ENCODE results near the gene ACAP1. TPM values are rescaled to one million over a fixed set of nuclear protein-coding genes. Genes with fewer than 3 reads are reported as not detected.
A peak's percentile ranks its signal among the peaks of the same experiment; 100 is the strongest.

ACAP1 gene
- total RNA-seq, 1 experiment from 2014 or later, result 1.6 TPM

DNA sequence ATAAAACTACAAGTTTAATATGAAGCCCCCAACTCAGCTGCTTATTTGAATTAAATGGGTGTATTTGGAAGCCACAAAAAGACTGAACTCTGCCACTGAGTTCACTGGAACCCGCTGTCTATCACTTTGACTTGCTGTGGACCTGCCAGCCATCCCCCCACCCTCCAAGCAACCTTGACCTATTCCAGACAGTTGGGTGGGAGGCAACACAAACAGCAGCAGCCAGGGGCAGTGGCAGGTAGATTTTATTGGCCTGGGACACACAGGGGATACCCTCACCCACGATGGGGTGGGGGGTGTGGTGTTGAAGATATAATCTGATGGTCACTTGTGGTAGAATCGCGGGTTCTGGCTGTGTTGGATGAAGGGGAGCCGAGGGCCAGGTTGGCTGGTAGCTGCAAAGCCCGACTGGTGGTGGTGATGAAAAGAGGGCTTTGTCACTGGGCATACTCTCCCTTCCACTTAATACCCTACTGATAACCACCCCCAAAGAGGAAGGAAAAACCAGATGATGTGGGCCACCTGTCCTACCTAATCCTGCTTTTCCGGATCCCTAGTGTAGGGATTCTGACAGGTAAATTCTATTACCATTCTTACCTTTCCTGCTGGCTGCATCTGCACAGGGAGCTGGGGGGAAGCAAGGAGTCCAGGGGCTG, 23.8 kb upstream of the ACAP1 start:
- Mint-ChIP-seq H3K4me3 (ENCODE audit: unreplicated experiment) (no peak overlapping the region), H3K27ac (ENCODE audit: unreplicated experiment) (no peak overlapping the region), H3K36me3 (ENCODE audit: insufficient read depth, unreplicated experiment) (peaks cover 69% of the 10 kb centered on the region), H3K27me3 (ENCODE audit: insufficient read depth, unreplicated experiment) (no peaks in the 10 kb centered on the region), H3K4me1 (ENCODE audit: low read depth, unreplicated experiment) (peaks cover 23% of the 10 kb centered on the region), H3K9me3 (ENCODE audit: unreplicated experiment) (no peaks in the 10 kb centered on the region)
- Histone ChIP-seq H3K9me3 (no peaks in the 10 kb centered on the region), H3K27me3 (replicated peaks; ENCODE audit: control insufficient read depth, insufficient read depth, low read length) (no peaks in the 10 kb centered on the region), H3K36me3 (ENCODE audit: control insufficient read depth, insufficient read depth, low read length) (peaks cover 5% of the 10 kb centered on the region), H3K4me1 (peaks cover 4% of the 10 kb centered on the region; the same call in 1 of the 2 replicates), H3K4me3 (ENCODE audit: low read depth, low read length) (no peak overlapping the region)
- no TSS peak for BruUV-seq (replicated peaks)
- CTCF ChIA-PET, result no interaction called here
- no peak for DNase-seq
- intact Hi-C loops (cut with micrococcal nuclease; ENCODE audit: unreplicated experiment), result no loop called here
- POLR2A ChIA-PET, result interaction anchor here (1.1 kb wide), 1 partner anchor 17 kb away, joined by 7 read pairs; the partner anchor contains the start of gene NEURL4
- TF ChIP-seq, protein P1, sequence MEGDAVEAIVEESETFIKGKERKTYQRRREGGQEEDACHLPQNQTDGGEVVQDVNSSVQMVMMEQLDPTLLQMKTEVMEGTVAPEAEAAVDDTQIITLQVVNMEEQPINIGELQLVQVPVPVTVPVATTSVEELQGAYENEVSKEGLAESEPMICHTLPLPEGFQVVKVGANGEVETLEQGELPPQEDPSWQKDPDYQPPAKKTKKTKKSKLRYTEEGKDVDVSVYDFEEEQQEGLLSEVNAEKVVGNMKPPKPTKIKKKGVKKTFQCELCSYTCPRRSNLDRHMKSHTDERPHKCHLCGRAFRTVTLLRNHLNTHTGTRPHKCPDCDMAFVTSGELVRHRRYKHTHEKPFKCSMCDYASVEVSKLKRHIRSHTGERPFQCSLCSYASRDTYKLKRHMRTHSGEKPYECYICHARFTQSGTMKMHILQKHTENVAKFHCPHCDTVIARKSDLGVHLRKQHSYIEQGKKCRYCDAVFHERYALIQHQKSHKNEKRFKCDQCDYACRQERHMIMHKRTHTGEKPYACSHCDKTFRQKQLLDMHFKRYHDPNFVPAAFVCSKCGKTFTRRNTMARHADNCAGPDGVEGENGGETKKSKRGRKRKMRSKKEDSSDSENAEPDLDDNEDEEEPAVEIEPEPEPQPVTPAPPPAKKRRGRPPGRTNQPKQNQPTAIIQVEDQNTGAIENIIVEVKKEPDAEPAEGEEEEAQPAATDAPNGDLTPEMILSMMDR (IDR thresholded peaks at IDR 0.05; ENCODE audit: insufficient read depth in 1 of 2, low read depth in 1 of 2, low read length in 1 of 2, severe bottlenecking in 1 of 2, unreplicated experiment in 1 of 2), result no peak

DNA sequence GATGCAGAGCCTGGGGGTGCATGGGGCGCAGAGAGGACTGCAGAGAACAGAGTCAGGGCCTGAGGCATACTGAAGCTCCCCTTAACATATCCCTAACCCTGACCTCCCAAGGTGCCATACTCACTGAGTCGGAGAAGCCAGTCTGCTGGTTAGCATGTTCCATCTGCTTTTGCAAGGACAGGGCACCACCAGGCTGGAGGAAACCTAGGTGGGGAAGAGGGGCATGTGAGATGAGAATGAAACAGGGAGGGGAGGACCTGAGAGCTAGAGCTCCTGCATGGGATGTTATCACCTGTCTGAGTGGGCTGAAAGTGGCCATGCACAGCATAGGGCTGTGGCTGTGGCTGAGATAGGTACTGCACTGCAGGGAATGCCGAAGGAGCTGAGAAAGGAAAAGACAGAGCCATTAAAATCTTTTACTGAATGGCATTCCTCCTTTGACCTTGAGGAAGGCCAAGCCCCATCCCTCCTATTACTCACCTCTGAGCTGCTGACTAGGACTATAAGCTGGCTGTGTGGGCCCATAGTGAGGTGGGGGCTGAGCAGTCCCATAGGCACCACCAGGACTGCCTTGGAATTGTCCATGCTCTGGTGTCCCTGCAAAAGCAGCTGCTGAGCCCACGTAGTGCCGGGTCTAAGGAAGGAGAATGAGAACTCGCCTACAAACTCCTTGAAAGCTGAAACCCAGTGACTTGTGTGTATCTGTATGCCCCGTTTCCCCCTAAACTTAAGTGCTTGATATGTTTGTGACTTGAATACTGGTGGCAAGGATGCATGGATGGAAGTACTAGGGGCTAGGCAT, 23.0 kb upstream of the ACAP1 start:
- intact Hi-C loops (cut with micrococcal nuclease; ENCODE audit: unreplicated experiment), result no loop called here
- H3K9me3 ChIP-seq, result no peaks in the 10 kb centered on the region
- H3K27me3 ChIP-seq (replicated peaks; ENCODE audit: control insufficient read depth, insufficient read depth, low read length), result no peaks in the 10 kb centered on the region
- Mint-ChIP-seq H3K4me3 (ENCODE audit: unreplicated experiment) (peak overlapping the region; percentile 82), H3K36me3 (ENCODE audit: insufficient read depth, unreplicated experiment) (peaks cover 66% of the 10 kb centered on the region), H3K27me3 (ENCODE audit: insufficient read depth, unreplicated experiment) (no peaks in the 10 kb centered on the region), H3K27ac (ENCODE audit: unreplicated experiment) (peak overlapping the region; percentile 21), H3K4me1 (ENCODE audit: low read depth, unreplicated experiment) (peaks cover 23% of the 10 kb centered on the region), H3K9me3 (ENCODE audit: unreplicated experiment) (no peaks in the 10 kb centered on the region)
- TF ChIP-seq, protein P1 (IDR thresholded peaks at IDR 0.05; ENCODE audit: insufficient read depth in 1 of 2, low read depth in 1 of 2, low read length in 1 of 2, severe bottlenecking in 1 of 2, unreplicated experiment in 1 of 2), result peak in 1 of 2 experiments; percentile 4
- CTCF ChIA-PET, result interaction anchor here (0.9 kb wide), 1 partner anchor 17 kb away, joined by 3 read pairs; no protein-coding TSS in a partner anchor
- POLR2A ChIA-PET, result interaction anchor here (1.0 to 1.1 kb wide), 2 partner anchors 16 to 30 kb away, joined by 3 to 7 read pairs; partner anchors contain the start of gene NEURL4
- H3K4me3 ChIP-seq (ENCODE audit: low read depth, low read length), result no peak overlapping the region; the same call in 1 of the 2 replicates
- BruUV-seq (replicated peaks), result no TSS peak
- H3K36me3 ChIP-seq (ENCODE audit: control insufficient read depth, insufficient read depth, low read length), result peaks cover 5% of the 10 kb centered on the region
- peaks cover 4% of the 10 kb centered on the region; the same call in 1 of the 2 replicates for H3K4me1 ChIP-seq
- DNase-seq, result no peak

All from Caco-2 (cell line).